Activated CD8-positive, alpha-beta memory T cell treated with anti-CD3 and anti-CD28 coated beads, Interleukin-2, amount 50 U/mL, for 1 hour (primary cell): Measurements from ENCODE around the gene PDE3A.
"Not testable (repeated sequence)": the region's sequence is repeated elsewhere in the genome, so short reads cannot be mapped to it uniquely, and the experiment has no call there.

Experiments used
- DNase-seq: peaks from one replicate; pipeline ENCODE4 v3.0.0-alpha.2; 2020; ENCODE audit errors: extremely low read depth

The PDE3A gene

GRCh38 chr12:20374795-20375194, 6.5 kb downstream of the PDE3A start:
- no peak for DNase-seq

DNA sequence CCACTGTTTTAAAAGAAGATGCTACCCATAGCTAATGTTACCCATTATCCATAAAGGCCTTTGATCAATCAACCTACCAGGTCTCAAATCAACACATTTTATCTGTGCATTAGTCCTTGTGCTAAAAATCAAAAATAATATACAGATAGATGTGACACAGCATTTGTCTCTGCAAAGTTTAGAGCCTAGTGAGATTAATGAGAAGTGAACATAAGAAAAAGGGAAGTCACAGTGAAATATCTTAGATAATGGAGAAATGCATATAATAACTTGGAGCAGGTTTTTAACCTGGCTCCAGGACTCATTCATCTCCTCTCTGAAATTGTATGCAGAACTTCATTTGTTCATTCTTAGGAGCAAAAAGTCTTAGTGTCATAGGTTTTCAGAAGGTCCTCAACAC, 7.2 kb downstream of the PDE3A start:
- no peak for DNase-seq

DNA sequence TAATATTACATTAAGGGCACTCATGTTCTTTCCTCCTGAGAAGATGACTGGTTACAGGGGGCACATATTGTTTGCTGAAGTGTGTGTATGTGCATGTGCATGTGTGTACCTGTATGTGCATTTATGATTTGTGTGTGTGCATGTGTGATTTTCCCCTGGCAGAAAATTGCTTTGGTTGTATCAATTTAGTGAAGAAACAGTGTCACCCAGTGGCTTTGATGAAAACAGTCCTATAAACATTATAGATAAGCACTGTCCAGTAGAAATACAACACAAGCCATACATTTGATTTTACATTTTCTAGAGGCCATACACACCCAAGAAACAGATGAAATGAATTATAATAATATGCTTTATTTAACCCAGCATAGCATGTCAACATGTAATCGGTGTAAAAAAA, 8.6 kb downstream of the PDE3A start:
- DNase-seq = no peak

DNA sequence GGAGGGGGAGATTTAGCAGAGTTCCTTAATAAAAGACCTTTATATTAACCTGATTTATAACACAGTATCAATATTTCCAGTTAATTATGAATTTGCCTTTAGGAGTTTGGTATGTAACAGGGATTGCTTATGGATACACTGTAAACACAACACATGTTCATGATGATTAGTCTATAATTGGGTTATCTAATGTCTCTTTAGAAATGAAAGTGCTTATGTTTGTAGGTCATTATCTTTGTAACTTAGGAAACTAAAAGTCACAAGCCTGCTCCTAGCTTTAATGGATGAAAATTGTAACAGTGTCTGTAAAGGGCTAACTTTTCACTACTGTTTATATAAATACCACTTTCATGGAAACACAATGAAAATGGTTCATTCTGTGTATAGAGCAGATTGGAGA, 9.4 kb downstream of the PDE3A start:
- DNase-seq = no peak

- no peak for DNase-seq
Measured at GRCh38 chr12:20382117-20382516, 13.8 kb downstream of the PDE3A start.

DNA sequence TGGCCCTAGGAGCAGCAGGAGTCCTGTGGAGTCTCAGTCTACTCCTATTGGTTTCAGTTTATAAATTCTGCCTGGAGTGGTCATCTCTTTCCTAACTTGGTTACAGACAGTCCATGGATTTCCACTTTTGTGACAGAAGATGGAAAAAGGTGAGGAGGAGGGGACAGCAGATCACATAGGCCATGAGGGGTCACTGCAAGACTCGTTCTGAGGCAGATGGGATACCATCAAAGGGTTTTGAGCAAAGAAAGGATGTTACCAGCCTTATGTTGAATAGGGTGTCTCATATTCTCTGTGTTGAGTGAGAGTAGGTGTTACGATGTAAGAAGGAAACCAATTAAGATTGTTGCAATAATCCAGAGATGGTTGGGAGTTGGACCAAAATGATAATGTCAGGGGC, 15.3 kb downstream of the PDE3A start:
- DNase-seq = no peak

DNA sequence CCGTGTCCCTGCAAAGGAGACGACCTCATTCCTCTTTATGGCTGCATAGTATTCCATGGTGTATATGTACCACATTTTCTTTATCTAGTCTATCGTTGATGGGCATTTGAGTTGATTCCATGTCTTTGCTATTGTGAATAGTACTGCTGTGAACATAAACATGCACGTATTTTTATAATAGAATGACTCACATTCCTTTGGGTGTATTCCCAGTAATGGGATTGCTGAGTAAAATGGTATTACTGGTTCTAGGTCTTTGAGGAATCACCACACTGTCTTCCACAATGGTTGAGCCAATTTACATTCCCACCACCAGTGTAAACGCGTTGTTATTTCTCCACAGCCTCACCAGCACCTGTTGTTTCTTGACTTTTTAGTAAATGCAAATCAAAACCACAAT, 16.5 kb downstream of the PDE3A start:
- DNase-seq = not testable (repeated sequence)

DNA sequence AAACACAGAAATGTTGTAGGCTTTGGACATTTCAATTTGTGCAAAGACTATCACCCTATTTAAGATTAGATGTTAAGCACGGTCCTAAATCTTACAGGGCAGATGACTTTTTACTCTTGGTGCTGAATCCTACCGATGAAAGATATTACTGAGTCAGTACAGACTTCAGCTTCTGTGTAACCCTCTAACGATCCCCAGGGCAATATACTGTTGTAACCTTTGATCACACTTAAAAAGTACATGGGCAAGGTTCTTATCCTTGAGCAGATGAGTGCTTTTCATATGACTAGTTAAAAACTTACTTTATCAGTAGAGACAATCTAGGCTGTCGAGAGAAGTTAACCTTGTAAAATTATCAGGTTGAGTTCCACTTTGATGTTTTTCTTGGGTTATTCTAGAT, 22.5 kb downstream of the PDE3A start:
- no peak for DNase-seq

DNA sequence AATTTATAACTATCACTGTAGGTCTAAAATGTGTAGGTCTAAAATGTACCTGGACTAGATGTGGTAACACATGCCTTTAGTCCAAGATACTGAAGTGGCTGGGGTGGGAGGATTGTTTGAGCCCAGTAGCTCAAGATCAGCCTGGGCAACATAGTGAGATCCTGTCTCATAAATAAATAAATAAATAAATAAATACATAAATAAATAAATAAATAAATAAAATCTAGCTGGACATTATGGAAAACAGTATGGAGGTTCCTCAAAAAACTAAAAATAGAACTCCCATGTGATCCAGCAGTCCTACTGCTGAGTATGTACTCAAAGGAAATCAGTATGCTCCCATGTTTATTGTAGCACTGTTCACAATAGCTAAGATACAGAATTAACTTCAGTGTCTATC, 24.0 kb downstream of the PDE3A start:
- DNase-seq = no peak

GRCh38 chr12:20393707-20394106, 25.4 kb downstream of the PDE3A start:
- DNase-seq = no peak

- no peak for DNase-seq
Measured at GRCh38 chr12:20395791-20396550, 27.6 kb downstream of the PDE3A start.

GRCh38 chr12:20398686-20399085, 30.3 kb downstream of the PDE3A start:
- no peak for DNase-seq

DNA sequence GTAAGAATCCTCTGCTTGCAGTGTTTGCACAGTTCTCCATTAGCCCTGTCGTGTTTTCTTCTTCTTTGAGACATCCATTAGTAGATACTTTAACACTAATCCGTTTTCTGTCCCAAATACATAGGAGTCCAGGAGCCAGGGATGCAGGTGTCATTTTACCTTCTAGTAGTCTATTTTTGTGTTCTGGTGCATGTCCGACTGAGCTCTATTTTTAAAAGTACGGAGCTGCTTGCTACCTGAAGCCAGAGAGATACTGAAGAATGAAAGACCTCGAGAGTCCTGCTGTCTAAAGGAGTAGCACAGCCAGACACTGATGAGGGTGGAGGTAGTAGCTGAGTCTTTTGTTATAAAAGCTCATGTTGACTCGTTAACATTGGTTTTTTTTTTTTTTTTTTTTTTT, 31.7 kb downstream of the PDE3A start:
- no peak for DNase-seq

DNA sequence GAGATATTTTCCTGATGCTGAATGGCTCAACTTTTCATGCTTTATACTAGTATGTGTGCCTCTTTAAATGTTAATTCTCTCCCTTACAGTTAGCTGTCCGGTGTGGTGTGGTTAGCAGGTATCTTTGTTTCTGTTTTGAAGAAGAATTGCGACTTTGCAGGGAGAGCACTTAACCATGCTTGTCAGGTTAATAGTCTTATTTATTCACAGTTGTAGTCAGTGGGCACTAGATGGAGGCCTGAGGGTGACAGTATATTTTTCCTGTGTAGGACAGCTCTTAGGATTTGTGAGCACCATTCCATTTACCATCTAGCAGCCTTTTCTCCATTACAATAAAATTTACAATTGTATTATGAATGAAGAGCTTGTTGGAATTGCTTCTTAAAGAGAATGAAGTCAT, 34.9 kb downstream of the PDE3A start:
- DNase-seq = no peak

- DNase-seq = no peak
Measured at GRCh38 chr12:20404576-20405346, 36.4 kb downstream of the PDE3A start.

- DNase-seq = no peak
Measured at GRCh38 chr12:20409607-20410377, 41.5 kb downstream of the PDE3A start.

DNA sequence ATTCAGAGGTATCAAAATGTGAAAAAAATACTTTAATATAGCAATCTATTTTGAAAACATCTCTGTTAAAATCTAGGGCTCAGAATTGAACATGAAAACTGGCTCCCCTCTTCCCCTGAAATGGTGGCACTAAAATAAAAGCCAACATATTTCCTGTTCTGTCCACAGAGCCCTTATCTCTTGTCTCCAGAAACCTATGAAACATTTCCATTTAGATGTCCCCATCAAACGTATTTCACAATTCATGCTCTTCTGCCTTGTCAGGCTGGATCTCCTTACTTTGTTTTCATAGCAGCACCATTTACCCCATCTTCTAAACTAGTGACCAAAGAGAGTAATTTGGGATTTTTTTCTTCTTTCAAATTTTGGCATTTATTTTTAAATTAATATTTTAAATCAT, 42.4 kb downstream of the PDE3A start:
- DNase-seq = no peak

- DNase-seq = no peak
Measured at GRCh38 chr12:20411345-20411744, 43.0 kb downstream of the PDE3A start.

DNA sequence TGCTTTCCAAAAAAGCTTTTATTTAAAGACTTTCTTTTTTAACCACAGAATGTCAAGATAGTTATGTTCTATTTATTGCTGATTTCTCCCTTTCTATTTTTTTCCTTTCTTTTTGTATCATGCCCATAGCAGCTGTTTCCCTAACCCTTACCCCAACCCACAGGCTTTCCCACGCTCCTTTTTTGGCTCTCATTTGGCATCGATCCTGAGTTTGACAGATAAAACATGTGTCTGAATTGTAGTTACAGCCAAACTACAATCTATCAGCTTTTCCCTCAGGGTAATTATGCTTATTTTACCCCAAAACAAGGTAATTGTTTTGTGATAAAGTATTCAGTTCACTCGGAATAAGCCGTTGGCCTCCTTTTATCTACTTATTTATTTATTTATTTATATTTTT, 46.7 kb downstream of the PDE3A start:
- no peak for DNase-seq

DNA sequence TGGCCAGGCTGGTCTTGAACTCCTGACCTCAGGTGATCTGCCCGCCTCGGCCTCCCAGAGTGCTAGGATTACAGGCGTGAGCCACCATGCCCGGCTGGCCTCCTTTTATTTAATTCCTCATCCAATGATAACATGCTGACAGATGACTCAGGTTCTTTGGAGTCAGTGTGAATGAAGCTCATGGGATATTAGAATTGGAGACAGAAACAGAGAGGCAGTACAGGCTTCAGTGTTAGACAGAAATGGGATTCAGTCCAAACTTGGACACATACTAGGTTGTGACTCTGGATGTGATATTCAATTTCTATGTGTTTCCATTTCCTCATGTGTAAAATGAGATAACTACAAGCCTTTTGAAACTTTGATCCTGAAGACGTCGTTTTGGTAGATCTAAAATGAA, 47.3 kb downstream of the PDE3A start:
- no peak for DNase-seq

GRCh38 chr12:20420557-20420956, 52.2 kb downstream of the PDE3A start:
- DNase-seq = no peak

- no peak for DNase-seq
Measured at GRCh38 chr12:20421421-20421820, 53.1 kb downstream of the PDE3A start.

GRCh38 chr12:20423557-20423956, 55.2 kb downstream of the PDE3A start:
- DNase-seq = no peak
